CD14-positive monocyte (primary cell): Measurements from ENCODE around the gene GJB5. TPM values are rescaled to one million over a fixed set of nuclear protein-coding genes. Genes with fewer than 3 reads are reported as not detected.

ENCODE experiments used
- DNase-seq, 3 donors: peaks; one replicate each; pipeline ENCODE4 v3.0.0-alpha.2; 2011 to 2022
- H2AFZ ChIP-seq: 2 replicates; pipeline ENCODE4 v1.6.0; 2012; ENCODE audit warnings: mild to moderate bottlenecking, low read depth, low read length, inconsistent platforms; ENCODE audit not compliant: insufficient read depth, poor library complexity, severe bottlenecking
- H3K27ac ChIP-seq, 2 donors: 1 replicate in 1 of 2; 2 replicates in 1 of 2; pipeline ENCODE4 v1.5.1; 2012 to 2013; ENCODE audit warnings: low read length in 2 of 2, control low read depth in 1 of 2, inconsistent platforms in 1 of 2, low read depth in 1 of 2, mild to moderate bottlenecking in 1 of 2
- H3K27me3 ChIP-seq, 2 donors: one replicate each; pipeline versions ENCODE4 v1.6.0 to v1.6.1; 2011 to 2013; ENCODE audit warnings: low read length in 2 of 2; ENCODE audit not compliant: control insufficient read depth in 2 of 2, insufficient read depth in 2 of 2
- H3K36me3 ChIP-seq, 2 donors: replicated peaks in 1 of 2; 1 replicate in 1 of 2; 2 replicates in 1 of 2; pipeline versions ENCODE4 v1.5.1 to v1.6.1; 2012 to 2013; ENCODE audit warnings: low read length in 2 of 2, control low read depth in 1 of 2, inconsistent platforms in 1 of 2, mild to moderate bottlenecking in 1 of 2; ENCODE audit not compliant: insufficient read depth in 2 of 2, control insufficient read depth in 1 of 2
- H3K4me1 ChIP-seq, 2 donors: 1 replicate in 1 of 2; 2 replicates in 1 of 2; pipeline versions ENCODE4 v1.5.1 to v1.6.1; 2012 to 2013; ENCODE audit warnings: low read length in 2 of 2, control low read depth in 1 of 2, inconsistent platforms in 1 of 2, mild to moderate bottlenecking in 1 of 2, moderate library complexity in 1 of 2; ENCODE audit not compliant: insufficient read depth in 2 of 2, control insufficient read depth in 1 of 2
- H3K4me2 ChIP-seq: replicated peaks from 2 replicates; pipeline ENCODE3; 2012; ENCODE audit warnings: low read length, moderate library complexity, mild to moderate bottlenecking; ENCODE audit not compliant: poor library complexity, severe bottlenecking; ENCODE audit errors: extremely low read depth
- H3K4me3 ChIP-seq, 3 experiments: fragments of 200-600 bp in 1 of 3; sonication (generic) in 1 of 3; replicated peaks in 1 of 3; 1 replicate in 2 of 3; 2 replicates in 1 of 3; pipeline ENCODE4 v1.5.1; 2011 to 2013; ENCODE audit warnings: low read length in 3 of 3, mild to moderate bottlenecking in 3 of 3, control low read depth in 2 of 3, low read depth in 2 of 3, inconsistent platforms in 1 of 3, moderate library complexity in 1 of 3
- H3K79me2 ChIP-seq: 2 replicates; pipeline ENCODE4 v1.6.0; 2012; ENCODE audit warnings: mild to moderate bottlenecking, control low read depth, inconsistent platforms, low read length, moderate library complexity; ENCODE audit not compliant: insufficient read depth
- H3K9ac ChIP-seq: 2 replicates; pipeline ENCODE4 v1.6.0; 2017; ENCODE audit warnings: low read length, mild to moderate bottlenecking; ENCODE audit not compliant: insufficient read depth, poor library complexity, severe bottlenecking
- H3K9me3 ChIP-seq, 2 donors: replicated peaks in 1 of 2; 1 replicate in 1 of 2; 2 replicates in 1 of 2; pipeline versions ENCODE4 v1.5.1 to v1.6.1; 2012 to 2013; ENCODE audit warnings: low read length in 2 of 2, control low read depth in 1 of 2; ENCODE audit not compliant: control insufficient read depth in 1 of 2, insufficient read depth in 1 of 2
- H4K20me1 ChIP-seq: 2 replicates; pipeline ENCODE4 v1.6.0; 2012; ENCODE audit warnings: mild to moderate bottlenecking, low read length, control low read depth, moderate library complexity; ENCODE audit not compliant: insufficient read depth
- H3K27ac Mint-ChIP-seq, 7 donors: one replicate each; pipeline ENCODE4 v1.8.0; 2020; ENCODE audit warnings: mild to moderate bottlenecking in 7 of 7, mixed read lengths in 7 of 7, moderate library complexity in 6 of 7, inconsistent platforms in 2 of 7
- H3K27me3 Mint-ChIP-seq, 3 donors: one replicate each; pipeline ENCODE4 v1.8.0; 2021 to 2022; ENCODE audit warnings: low read depth in 3 of 3, mild to moderate bottlenecking in 3 of 3, mixed read lengths in 3 of 3, moderate library complexity in 3 of 3, inconsistent platforms in 1 of 3
- H3K36me3 Mint-ChIP-seq, 2 donors: one replicate each; pipeline ENCODE4 v1.8.0; 2020; ENCODE audit warnings: mixed read lengths in 2 of 2, inconsistent platforms in 1 of 2, mild to moderate bottlenecking in 1 of 2
- H3K4me1 Mint-ChIP-seq: one replicate; pipeline ENCODE4 v1.8.0; 2020; ENCODE audit warnings: mild to moderate bottlenecking, mixed read lengths
- H3K4me3 Mint-ChIP-seq, 2 donors: one replicate each; pipeline ENCODE4 v1.8.0; 2020; ENCODE audit warnings: mild to moderate bottlenecking in 2 of 2, mixed read lengths in 2 of 2, moderate library complexity in 1 of 2
- H3K9me3 Mint-ChIP-seq, 7 donors: one replicate each; pipeline ENCODE4 v1.8.0; 2020 to 2022; ENCODE audit warnings: mixed read lengths in 7 of 7, mild to moderate bottlenecking in 6 of 7, moderate library complexity in 6 of 7, inconsistent platforms in 2 of 7
- CTCF ChIP-seq: fragments of 200-600 bp; IDR thresholded peaks from one replicate; pipeline ENCODE4 v1.8.0; 2022; ENCODE audit warnings: antibody characterized with exemption, mild to moderate bottlenecking
- WGBS: methylation state at CpG from one replicate; pipeline ENCODE4 v1.1.5; 2013; ENCODE audit warnings: missing lambda C conversion rate; ENCODE audit not compliant: insufficient coverage; 5-methylcytosine and 5-hydroxymethylcytosine counted together
- intact Hi-C, 2 donors: fragments of 100-400 bp; cut with micrococcal nuclease; formaldehyde crosslinking; loops; one replicate each; pipeline versions ENCODE4 v1.15.0 to v1.15.1; 2023
- polyA plus RNA-seq, 3 donors: library from polyadenylated mRNA; depleted of rRNA in 1 of 3; unstranded in 2 of 3; stranded (reverse) in 1 of 3; fragments of 300-500 nt in 2 of 3; fragments of >200 nt in 1 of 3; fragmentation: Illumina TruSeq in 2 of 3; gene quantifications; 1 replicate in 2 of 3; 2 replicates in 1 of 3; pipeline ENCODE4 v1.2.3, GENCODE V29; 2012 to 2021

GJB5 gene
- polyA plus RNA-seq, 3 donors, result 0.12 TPM; not detected in 2

- H3K9me3 ChIP-seq, result no peaks in the 10 kb centered on the region
- no peak overlapping the region for H3K4me2 ChIP-seq
- H3K79me2 ChIP-seq, result no peaks in the 10 kb centered on the region
- Mint-ChIP-seq H3K36me3 (no peaks in the 10 kb centered on the region), H3K27ac (no peak overlapping the region), H3K27me3 (peaks cover 23 to 34% (median 26%) of the 10 kb centered on the region in 3 donors), H3K9me3 (peaks cover 0 to 10% (median 8%) of the 10 kb centered on the region in 7 donors), H3K4me3 (peak overlapping the region in 1 of 2 donors; percentile 60), H3K4me1 (no peaks in the 10 kb centered on the region)
- intact Hi-C loops, result no loop called here
- no peak for TF ChIP-seq CTCF
- no peak for DNase-seq
- no peaks in the 10 kb centered on the region for H4K20me1 ChIP-seq
- no peak overlapping the region for H3K27ac ChIP-seq
- no peak overlapping the region for H2AFZ ChIP-seq
- H3K4me3 ChIP-seq, result no peak overlapping the region
- H3K9ac ChIP-seq, result no peak overlapping the region
- WGBS, result 67% methylated on average over 7 of the region's 10 CpGs
- H3K27me3 ChIP-seq, result peaks cover 8 to 22% of the 10 kb centered on the region in 2 donors
- no peaks in the 10 kb centered on the region for H3K36me3 ChIP-seq
- no peaks in the 10 kb centered on the region for H3K4me1 ChIP-seq
These were observed 37.6 kb downstream of the GJB5 start for GRCh38 chr1:34792424-34792823.

- intact Hi-C loops, result no loop called here
- H3K27ac ChIP-seq, result no peak within 1 kb of the TSS
- H3K36me3 ChIP-seq, result no peaks in the 10 kb centered on the region
- H3K79me2 ChIP-seq, result no peaks in the 10 kb centered on the region
- no peak within 1 kb of the TSS for H3K9ac ChIP-seq
- H3K9me3 ChIP-seq, result no peaks in the 10 kb centered on the region
- TF ChIP-seq CTCF, result no peak
- Mint-ChIP-seq H3K36me3 (no peaks in the 10 kb centered on the region), H3K27ac (no peak within 1 kb of the TSS), H3K27me3 (peaks cover 24 to 34% (median 26%) of the 10 kb centered on the region in 3 donors), H3K9me3 (peaks cover 0 to 10% (median 8%) of the 10 kb centered on the region in 7 donors), H3K4me1 (no peaks in the 10 kb centered on the region), H3K4me3 (peak within 1 kb of the TSS in 1 of 2 donors; percentile 65)
- H4K20me1 ChIP-seq, result no peaks in the 10 kb centered on the region
- no peaks in the 10 kb centered on the region for H3K4me1 ChIP-seq
- no peak within 1 kb of the TSS for H3K4me2 ChIP-seq
- 5% methylated on average over 26 of the region's 45 CpGs for WGBS
- H3K4me3 ChIP-seq, result no peak within 1 kb of the TSS
- DNase-seq, result no peak
- no peak within 1 kb of the TSS for H2AFZ ChIP-seq
- peaks cover 8 to 22% of the 10 kb centered on the region in 2 donors for H3K27me3 ChIP-seq
These were observed 38.3 kb downstream of the GJB5 start, which contains the start of gene GJA4 for GRCh38 chr1:34792868-34793727. Gene GJA4, plus strand, starts transcription at chr1:34792999. Its CDS starts 1,215 bp downstream, at chr1:34794214.
